Neutrophil (primary cell): ENCODE results near the gene RPL3.

Experiments
- H3K27ac ChIP-seq: fragments of 200-600 bp; sonication (generic); 2 replicates; pipeline ENCODE4 v1.5.1; 2016; ENCODE audit warnings: mild to moderate bottlenecking, moderate library complexity
- H3K27me3 ChIP-seq: fragments of 200-600 bp; sonication (generic); 2 replicates; pipeline ENCODE4 v1.6.0; 2016; ENCODE audit warnings: mild to moderate bottlenecking
- H3K36me3 ChIP-seq: fragments of 200-600 bp; sonication (generic); 2 replicates; pipeline ENCODE4 v1.5.1; 2017
- H3K4me1 ChIP-seq, 2 experiments: fragments of 200-600 bp in 1 of 2; sonication (generic) in 1 of 2; 1 replicate in 1 of 2; 2 replicates in 1 of 2; pipeline versions ENCODE4 v1.5.1 to v1.6.1; 2013 to 2016; ENCODE audit warnings: low read depth in 1 of 2, low read length in 1 of 2, mild to moderate bottlenecking in 1 of 2, moderate library complexity in 1 of 2; ENCODE audit not compliant: control insufficient read depth in 1 of 2, insufficient read depth in 1 of 2
- H3K4me3 ChIP-seq, 2 experiments: fragments of 200-600 bp in 1 of 2; sonication (generic) in 1 of 2; 1 replicate in 1 of 2; 2 replicates in 1 of 2; pipeline ENCODE4 v1.5.1; 2013 to 2016; ENCODE audit warnings: low read depth in 1 of 2, low read length in 1 of 2, mild to moderate bottlenecking in 1 of 2, moderate library complexity in 1 of 2
- H3K9me3 ChIP-seq: fragments of 200-600 bp; sonication (generic); 2 replicates; pipeline ENCODE4 v1.5.1; 2016
- TF ChIP-seq, protein P1 (sequence below): fragments of 200-600 bp; sonication (generic); IDR thresholded peaks from 2 replicates; pipeline ENCODE4 v1.5.1; 2016; ENCODE audit warnings: antibody characterized with exemption

The RPL3 gene

DNA sequence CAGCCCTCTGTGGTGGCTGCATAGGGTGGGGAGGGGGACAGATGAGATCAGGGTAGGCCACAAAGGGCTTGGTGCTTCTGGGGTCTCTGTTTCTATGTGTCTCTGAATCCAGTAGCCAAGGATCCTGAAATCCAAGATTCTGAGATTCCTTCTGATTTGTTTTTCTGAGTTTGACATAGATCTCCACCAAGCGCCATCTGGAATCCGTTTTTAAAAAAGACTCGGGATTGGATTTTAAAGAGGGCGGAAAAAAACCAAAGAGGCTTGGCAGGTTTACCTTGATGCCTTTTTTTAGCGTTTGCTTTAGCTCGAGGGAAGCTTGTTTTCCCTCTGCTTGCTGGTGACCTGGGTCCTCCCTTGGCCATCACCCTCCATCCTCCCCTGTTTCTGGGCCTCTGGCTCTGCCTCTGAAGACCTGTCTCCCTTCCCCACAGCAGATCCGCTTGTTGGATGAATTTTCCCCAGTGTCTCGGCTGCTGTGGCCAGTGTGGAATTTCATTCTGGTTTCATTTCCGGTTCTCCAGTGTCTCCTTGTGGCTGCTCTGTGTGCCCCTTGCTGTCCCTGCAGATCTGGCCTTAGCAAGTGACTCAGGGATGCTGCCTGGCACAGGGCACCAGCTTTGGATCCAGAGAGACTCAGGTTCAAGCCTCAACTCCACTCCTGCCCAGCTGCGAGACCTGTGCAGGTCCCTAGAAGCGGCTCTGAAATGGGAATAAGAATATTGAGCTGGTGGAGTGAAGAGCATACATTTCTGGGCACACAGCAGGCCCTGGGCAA lies 45.5 kb upstream of the RPL3 start:
- Histone ChIP-seq H3K4me3 (no peak overlapping the region), H3K27me3 (no peaks in the 10 kb centered on the region), H3K27ac (no peak overlapping the region)

DNA sequence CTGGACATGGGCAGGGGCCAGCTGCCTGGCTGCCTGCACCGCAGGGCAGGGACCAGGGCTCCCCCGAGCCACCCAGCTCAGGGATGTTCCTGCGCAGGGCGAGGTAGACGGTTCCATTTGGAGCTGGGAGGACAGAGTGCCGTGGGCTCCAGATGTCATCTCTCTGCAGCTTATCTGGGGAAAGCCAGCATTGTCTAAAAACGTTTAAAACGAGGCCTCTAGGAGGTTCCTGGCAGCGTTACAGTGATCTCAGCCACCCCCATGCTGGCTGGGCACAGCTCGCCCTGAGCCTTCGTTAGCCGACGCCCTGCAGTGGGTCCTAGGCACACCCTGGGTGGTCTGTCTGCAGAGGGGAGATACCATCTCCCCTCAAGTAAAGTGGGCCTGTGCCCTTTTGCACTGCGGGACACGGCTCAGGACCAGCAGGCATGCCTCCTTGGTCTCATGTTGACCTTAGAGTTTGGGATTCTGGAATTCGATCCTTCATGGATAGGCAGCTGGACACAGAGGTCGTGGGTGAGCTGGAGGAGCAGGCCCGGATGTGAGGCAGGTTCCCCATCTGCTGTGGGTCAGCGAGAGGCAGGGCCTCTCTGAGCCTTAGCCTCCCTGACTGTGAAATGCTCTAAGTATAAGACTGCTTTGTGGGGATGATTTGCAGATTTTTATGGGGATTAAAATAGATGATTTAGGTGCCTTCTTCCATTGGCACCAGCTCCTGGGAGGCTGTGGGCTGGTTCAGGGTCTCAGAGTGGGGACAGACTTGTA lies 44.5 kb upstream of the RPL3 start:
- Histone ChIP-seq H3K4me1 (peaks cover 24 to 30% of the 10 kb centered on the region in 2 experiments), H3K4me3 (no peak overlapping the region), H3K27me3 (no peaks in the 10 kb centered on the region), H3K9me3 (no peaks in the 10 kb centered on the region), H3K36me3 (no peaks in the 10 kb centered on the region), H3K27ac (no peak overlapping the region)
- TF ChIP-seq, protein P1, sequence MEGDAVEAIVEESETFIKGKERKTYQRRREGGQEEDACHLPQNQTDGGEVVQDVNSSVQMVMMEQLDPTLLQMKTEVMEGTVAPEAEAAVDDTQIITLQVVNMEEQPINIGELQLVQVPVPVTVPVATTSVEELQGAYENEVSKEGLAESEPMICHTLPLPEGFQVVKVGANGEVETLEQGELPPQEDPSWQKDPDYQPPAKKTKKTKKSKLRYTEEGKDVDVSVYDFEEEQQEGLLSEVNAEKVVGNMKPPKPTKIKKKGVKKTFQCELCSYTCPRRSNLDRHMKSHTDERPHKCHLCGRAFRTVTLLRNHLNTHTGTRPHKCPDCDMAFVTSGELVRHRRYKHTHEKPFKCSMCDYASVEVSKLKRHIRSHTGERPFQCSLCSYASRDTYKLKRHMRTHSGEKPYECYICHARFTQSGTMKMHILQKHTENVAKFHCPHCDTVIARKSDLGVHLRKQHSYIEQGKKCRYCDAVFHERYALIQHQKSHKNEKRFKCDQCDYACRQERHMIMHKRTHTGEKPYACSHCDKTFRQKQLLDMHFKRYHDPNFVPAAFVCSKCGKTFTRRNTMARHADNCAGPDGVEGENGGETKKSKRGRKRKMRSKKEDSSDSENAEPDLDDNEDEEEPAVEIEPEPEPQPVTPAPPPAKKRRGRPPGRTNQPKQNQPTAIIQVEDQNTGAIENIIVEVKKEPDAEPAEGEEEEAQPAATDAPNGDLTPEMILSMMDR, result no peak

More for the DNA sequence above, 45.5 kb upstream of the RPL3 start:
- Histone ChIP-seq H3K9me3 (no peaks in the 10 kb centered on the region), H3K36me3 (no peaks in the 10 kb centered on the region), H3K4me1 (peaks cover 24 to 30% of the 10 kb centered on the region in 2 experiments)
- TF ChIP-seq, protein P1, result no peak

DNA sequence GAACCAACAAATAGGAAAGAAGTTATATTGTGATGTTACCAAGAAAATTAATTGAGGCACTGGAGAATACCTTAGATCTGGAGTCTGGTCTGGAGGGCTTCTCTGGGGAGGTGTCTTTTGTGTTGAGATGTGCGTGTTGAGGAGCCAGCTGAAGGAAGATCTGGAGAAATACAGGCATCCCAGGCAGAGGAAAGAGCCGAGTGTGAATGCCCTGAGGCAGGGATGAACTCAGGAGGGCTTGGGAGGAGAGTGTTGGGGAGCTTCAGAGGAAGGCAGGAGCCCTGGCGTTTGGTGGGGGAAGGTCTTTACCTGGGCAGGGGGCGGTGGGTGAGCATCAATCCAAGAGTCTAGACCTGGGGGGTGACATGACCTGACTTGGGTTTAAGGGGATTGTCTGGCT lies 43.5 kb upstream of the RPL3 start:
- no peaks in the 10 kb centered on the region for H3K36me3 ChIP-seq
- TF ChIP-seq, protein P1, result no peak
- H3K4me1 ChIP-seq, result peaks cover 15 to 21% of the 10 kb centered on the region in 2 experiments
- H3K4me3 ChIP-seq, result no peak overlapping the region
- no peaks in the 10 kb centered on the region for H3K9me3 ChIP-seq
- H3K27ac ChIP-seq, result no peak overlapping the region
- no peaks in the 10 kb centered on the region for H3K27me3 ChIP-seq

DNA sequence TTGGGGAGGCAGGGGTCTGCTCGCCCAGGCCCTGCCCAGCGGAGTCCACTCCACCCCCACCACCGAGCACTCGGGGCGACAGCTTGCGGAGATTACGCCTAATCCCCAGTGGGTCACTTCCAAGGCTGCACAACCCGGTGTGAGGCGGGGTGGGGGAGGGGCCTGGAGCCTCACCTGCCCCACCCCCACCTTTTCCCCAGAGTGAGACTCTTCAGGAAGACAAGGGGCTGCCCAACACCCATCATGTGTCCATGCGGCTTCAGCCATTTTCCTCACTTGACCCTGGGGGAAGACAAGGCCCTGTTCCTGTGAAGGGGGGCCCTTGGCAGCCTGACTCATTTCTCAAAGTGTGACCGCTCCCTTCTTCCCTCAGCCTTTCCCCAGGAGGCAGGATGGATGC lies 42.8 kb upstream of the RPL3 start:
- Histone ChIP-seq H3K4me1 (peaks cover 13 to 16% of the 10 kb centered on the region in 2 experiments), H3K4me3 (no peak overlapping the region), H3K9me3 (no peaks in the 10 kb centered on the region), H3K27me3 (no peaks in the 10 kb centered on the region), H3K36me3 (no peaks in the 10 kb centered on the region), H3K27ac (no peak overlapping the region)
- TF ChIP-seq, protein P1, result no peak

DNA sequence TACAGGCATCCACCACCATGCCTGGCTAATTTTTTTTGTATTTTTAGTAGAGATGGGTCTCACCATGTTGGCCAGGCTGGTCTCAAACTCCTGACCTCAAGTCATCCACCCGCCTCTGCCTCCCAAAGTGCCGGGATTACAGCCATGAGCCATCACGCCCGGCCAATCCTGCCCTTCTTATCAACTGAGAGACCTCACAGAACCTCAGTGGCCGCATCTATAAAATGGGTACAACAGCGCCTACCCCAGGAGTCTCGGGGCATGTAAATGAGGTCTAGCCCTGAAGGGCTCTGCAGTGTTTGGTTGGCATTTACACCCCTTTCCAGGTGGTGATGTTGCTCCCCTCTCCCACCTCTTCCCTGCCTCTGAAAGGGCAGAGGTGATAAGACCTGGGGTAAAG lies 42.1 kb upstream of the RPL3 start:
- H3K27me3 ChIP-seq, result no peaks in the 10 kb centered on the region
- no peak overlapping the region for H3K27ac ChIP-seq
- H3K4me3 ChIP-seq, result no peak overlapping the region
- no peaks in the 10 kb centered on the region for H3K36me3 ChIP-seq
- no peaks in the 10 kb centered on the region for H3K9me3 ChIP-seq
- TF ChIP-seq, protein P1, result no peak
- H3K4me1 ChIP-seq, result peaks cover 5 to 8% of the 10 kb centered on the region in 2 experiments
